Activated CD8-positive, alpha-beta memory T cell treated with anti-CD3 and anti-CD28 coated beads, Interleukin-2, amount 50 U/mL, for 1 hour (primary cell): Measurements from ENCODE around the gene DRAP1.
"Not testable (repeated sequence)": the region's sequence is repeated elsewhere in the genome, so short reads cannot be mapped to it uniquely, and the experiment has no call there.

Experiments used
- DNase-seq: peaks from one replicate; pipeline ENCODE4 v3.0.0-alpha.2; 2020; ENCODE audit errors: extremely low read depth

Gene DRAP1

GRCh38 chr11:65931773-65932557, 12.7 kb downstream of the DRAP1 start:
- no peak for DNase-seq

GRCh38 chr11:65932558-65932919, 13.3 kb downstream of the DRAP1 start:
- DNase-seq, result no peak

- no peak for DNase-seq
Observed at GRCh38 chr11:65934014-65934413, 14.8 kb downstream of the DRAP1 start.

GRCh38 chr11:65937766-65938165, 18.5 kb downstream of the DRAP1 start:
- no peak for DNase-seq

- no peak for DNase-seq
Observed at GRCh38 chr11:65941720-65942310, 22.6 kb downstream of the DRAP1 start.

- DNase-seq, result no peak
Observed at GRCh38 chr11:65942531-65942930, 23.3 kb downstream of the DRAP1 start.

- no peak for DNase-seq
Observed at GRCh38 chr11:65944191-65944590, 25.0 kb downstream of the DRAP1 start.

GRCh38 chr11:65944767-65945166, 25.5 kb downstream of the DRAP1 start:
- no peak for DNase-seq

- no peak for DNase-seq
Observed at GRCh38 chr11:65945430-65945911, 26.2 kb downstream of the DRAP1 start, which contains the start of gene TSGA10IP. Gene TSGA10IP (plus strand): TSS chr11:65945480. CDS start chr11:65945676, 196 bp downstream.

GRCh38 chr11:65945941-65946558, 26.8 kb downstream of the DRAP1 start:
- no peak for DNase-seq

GRCh38 chr11:65946655-65947054, 27.4 kb downstream of the DRAP1 start:
- no peak for DNase-seq

- no peak for DNase-seq
Observed at GRCh38 chr11:65947133-65947532, 27.9 kb downstream of the DRAP1 start.

- DNase-seq, result no peak
Observed at GRCh38 chr11:65947603-65948125, 28.4 kb downstream of the DRAP1 start.

- not testable (repeated sequence) for DNase-seq
Observed at GRCh38 chr11:65950711-65951110, 31.5 kb downstream of the DRAP1 start.

- DNase-seq, result not testable (repeated sequence)
Observed at GRCh38 chr11:65951641-65952040, 32.4 kb downstream of the DRAP1 start.

- DNase-seq, result no peak
Observed at GRCh38 chr11:65952052-65952521, 32.9 kb downstream of the DRAP1 start.

- no peak for DNase-seq
Observed at GRCh38 chr11:65953471-65953870, 34.2 kb downstream of the DRAP1 start.

GRCh38 chr11:65954771-65955170, 35.5 kb downstream of the DRAP1 start:
- no peak for DNase-seq

- DNase-seq, result no peak
Observed at GRCh38 chr11:65958291-65958690, 39.1 kb downstream of the DRAP1 start.

- DNase-seq, result no peak
Observed at GRCh38 chr11:65958774-65959420, 39.7 kb downstream of the DRAP1 start.

GRCh38 chr11:65960824-65961266, 41.6 kb downstream of the DRAP1 start:
- DNase-seq, result no peak
